ENCODE data around the gene BEST1. TPM values are rescaled to one million over a fixed set of nuclear protein-coding genes. Genes with fewer than 3 reads are reported as not detected.

Gene BEST1
- total RNA-seq, result 1 to 10 TPM in 1 of 2 experiments, under 1 TPM in 1; 0.58 to 1.0 TPM

DNA sequence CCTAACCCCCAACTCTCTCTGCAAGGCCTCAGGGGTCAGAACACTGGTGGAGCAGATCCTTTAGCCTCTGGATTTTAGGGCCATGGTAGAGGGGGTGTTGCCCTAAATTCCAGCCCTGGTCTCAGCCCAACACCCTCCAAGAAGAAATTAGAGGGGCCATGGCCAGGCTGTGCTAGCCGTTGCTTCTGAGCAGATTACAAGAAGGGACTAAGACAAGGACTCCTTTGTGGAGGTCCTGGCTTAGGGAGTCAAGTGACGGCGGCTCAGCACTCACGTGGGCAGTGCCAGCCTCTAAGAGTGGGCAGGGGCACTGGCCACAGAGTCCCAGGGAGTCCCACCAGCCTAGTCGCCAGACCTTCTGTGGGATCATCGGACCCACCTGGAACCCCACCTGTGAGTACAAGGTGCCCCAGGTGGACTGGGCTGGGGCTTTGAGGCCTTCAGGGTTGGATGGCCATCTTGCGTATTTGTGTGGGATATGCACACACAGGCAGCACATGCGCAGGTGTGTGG is at the start of gene BEST1:
Gene BEST1, plus strand, starts transcription at position 317 of the 513 bp plus-strand sequence. CDS start 1,456 bp downstream, outside the sequence.
- no peaks in the 10 kb centered on the region for H3K9me3 Mint-ChIP-seq
- DNase-seq, result no peak
- peaks cover 16% of the 10 kb centered on the region for H3K27me3 Mint-ChIP-seq
- no peak within 1 kb of the TSS for H3K4me3 Mint-ChIP-seq
- no peaks in the 10 kb centered on the region for H3K36me3 Mint-ChIP-seq
- H3K4me1 Mint-ChIP-seq, result peaks cover 4% of the 10 kb centered on the region
- H3K27ac Mint-ChIP-seq, result peak within 1 kb of the TSS; percentile 67

DNA sequence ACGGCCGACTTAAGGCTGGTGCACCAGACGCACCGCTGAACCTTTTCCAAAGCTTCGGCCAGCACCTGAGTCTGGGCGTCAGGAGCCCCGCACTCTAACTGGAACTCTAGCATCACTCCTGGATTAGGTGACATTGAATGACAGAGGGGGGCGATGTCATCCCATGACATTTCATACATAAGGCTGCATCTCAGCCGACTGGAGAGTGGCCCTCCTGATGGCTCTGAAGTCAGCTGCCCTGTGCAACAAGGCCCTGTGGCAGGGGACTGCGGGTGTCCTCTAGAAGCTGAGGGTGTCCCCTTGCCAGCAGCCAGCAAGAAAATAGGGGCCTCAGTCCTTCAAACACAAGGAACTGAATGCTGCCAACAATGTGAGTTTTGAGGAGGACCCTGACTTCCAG is 48.8 kb upstream of the BEST1 start:
- H3K27ac Mint-ChIP-seq, result no peak overlapping the region

DNA sequence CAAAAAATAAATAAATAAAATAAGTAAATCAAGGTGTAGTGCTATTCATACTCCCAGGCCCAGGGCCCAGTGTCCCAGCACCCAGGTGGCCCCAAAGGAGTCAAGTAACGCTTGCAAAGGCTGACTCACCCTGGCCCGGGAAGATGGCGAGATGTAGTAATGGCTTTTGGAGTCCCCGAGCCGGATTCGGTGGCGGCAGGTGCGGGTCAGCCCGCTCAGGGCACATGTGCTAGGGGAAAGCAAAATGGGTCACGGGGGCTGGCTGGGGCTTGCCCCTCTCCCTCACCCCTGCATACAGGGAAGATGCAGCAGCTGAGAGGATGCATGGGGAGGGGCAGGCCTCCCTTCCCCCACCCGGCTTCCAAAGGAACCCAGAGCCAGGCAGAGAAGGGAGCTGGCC is 47.8 kb upstream of the BEST1 start:
- Mint-ChIP-seq H3K36me3 (no peaks in the 10 kb centered on the region), H3K4me3 (no peak overlapping the region), H3K9me3 (no peaks in the 10 kb centered on the region), H3K27ac (no peak overlapping the region), H3K27me3 (no peaks in the 10 kb centered on the region), H3K4me1 (peaks cover 4% of the 10 kb centered on the region)
- no peak for DNase-seq

More for the DNA sequence above, 48.8 kb upstream of the BEST1 start:
- no peak for DNase-seq
- Mint-ChIP-seq H3K36me3 (no peaks in the 10 kb centered on the region), H3K9me3 (no peaks in the 10 kb centered on the region), H3K4me3 (no peak overlapping the region), H3K27me3 (no peaks in the 10 kb centered on the region), H3K4me1 (peaks cover 4% of the 10 kb centered on the region)

DNA sequence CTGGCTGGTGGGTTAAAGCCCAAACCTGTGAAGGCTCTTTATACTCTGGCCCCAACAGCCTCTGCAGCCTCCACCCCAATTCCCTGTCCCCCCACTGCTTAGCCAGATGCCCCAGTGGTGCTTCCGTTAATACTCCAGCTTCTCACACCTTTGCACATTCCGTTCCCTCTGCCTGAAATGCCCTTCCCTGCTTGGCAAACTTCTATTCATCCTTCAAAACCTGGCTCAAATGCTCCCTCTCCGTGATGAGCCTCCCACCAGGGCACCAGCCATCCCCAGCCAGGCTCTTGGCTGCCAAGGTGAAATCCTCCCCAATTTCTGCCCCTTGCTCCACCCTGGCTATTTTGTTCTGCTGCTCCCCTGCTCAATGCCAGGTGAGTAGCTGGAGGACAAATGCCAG is 46.3 kb upstream of the BEST1 start:
- Mint-ChIP-seq H3K36me3 (no peaks in the 10 kb centered on the region), H3K4me3 (no peak overlapping the region), H3K27ac (no peak overlapping the region), H3K4me1 (peaks cover 4% of the 10 kb centered on the region), H3K9me3 (no peaks in the 10 kb centered on the region), H3K27me3 (no peaks in the 10 kb centered on the region)
- DNase-seq, result no peak

DNA sequence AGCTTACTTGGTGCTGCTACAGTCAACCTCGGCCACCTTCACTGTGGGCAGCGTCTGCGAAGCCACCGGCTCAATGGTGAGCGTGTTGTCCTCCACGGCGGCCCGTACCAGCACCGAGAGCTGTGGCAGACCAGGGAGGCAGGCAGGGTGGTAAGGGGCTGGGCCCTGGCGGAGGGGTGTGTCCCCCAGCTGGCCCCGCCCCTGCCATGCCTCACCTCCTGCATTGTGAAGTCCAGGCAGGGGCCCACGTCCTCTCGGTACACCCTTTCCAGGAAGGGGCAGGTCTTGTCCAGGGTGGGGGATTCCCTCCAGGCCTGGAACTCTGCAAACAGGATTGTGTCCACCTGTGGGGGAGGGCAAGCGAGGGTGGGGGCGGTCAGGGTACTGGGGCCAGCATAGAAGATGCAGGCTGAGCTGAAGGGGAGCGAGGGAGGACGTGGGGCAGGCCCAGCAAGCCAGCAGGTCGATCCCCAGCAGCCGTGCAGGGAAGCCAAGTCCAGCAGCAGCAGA is 45.6 kb upstream of the BEST1 start:
- H3K27me3 Mint-ChIP-seq, result no peaks in the 10 kb centered on the region
- H3K36me3 Mint-ChIP-seq, result no peaks in the 10 kb centered on the region
- no peak overlapping the region for H3K4me3 Mint-ChIP-seq
- H3K4me1 Mint-ChIP-seq, result no peaks in the 10 kb centered on the region
- H3K27ac Mint-ChIP-seq, result no peak overlapping the region
- peak; percentile 19 for DNase-seq
- no peaks in the 10 kb centered on the region for H3K9me3 Mint-ChIP-seq

DNA sequence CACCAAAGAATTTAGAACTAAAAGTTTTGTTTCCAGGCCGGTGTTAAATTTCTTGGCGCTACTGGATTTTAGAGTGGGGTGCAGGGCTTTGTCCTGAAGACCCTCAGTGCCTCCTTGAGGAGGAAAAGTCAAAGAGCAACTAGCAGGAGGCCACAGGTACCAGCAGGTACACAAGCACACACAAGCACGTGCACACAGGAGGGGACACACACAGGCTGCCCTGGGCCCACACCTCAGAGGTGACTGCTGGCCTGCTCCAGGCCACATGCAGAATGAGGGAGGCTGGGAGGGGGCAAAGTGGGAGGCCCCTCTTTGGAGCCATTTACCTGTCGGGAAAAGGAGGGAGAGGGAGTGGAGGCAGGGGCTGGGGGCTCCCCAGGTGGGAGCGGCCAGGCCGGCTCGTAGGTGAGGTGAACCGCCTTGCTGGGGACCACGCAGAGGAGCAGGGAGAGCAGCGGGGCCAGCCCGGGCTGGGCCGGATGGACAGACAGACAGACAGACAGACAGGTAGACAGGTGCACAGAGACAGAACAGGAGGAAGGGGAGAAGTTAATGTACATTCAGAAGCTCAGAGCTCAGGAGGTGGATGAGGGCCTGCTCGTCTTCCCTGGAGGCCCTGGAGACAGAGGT is 45.0 kb upstream of the BEST1 start:
- no peak for DNase-seq
- Mint-ChIP-seq H3K27me3 (no peaks in the 10 kb centered on the region), H3K9me3 (no peaks in the 10 kb centered on the region), H3K27ac (no peak overlapping the region), H3K4me1 (no peaks in the 10 kb centered on the region), H3K36me3 (no peaks in the 10 kb centered on the region), H3K4me3 (no peak overlapping the region)

DNA sequence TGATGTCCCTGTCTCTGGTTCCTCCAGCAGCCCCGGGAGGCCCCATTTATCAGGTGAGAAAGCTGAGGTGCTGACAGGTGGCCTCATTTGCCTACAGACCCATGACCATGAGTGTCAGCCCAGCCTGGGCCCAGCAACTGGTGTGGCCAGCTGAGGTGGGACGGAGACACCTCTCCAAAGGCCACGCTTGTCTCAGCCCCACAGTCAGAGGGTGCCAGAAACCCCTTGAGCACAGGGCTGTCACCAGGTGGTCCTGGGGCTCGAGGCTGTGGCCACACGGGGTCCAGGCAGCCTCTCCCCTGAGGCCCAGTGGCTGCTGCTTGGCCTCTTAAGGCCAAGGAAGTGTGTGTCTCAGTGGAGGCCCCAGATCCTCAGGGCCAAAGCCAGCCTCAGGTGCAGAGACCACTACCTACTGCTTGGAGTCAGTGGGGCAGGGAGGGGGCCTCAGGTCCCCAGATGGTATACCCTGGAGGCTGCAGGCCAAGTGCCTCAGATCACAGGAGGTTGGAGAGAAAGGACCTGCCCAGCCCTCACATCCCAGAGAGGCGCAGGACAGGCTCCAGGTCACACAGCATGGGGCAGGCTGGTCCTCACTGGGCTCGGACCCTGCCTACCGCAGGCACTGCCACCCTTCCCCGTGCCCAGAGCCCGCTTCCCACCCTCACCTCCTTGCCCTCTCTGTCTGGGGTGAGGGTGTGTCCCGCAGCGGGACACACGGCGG is 44.2 kb upstream of the BEST1 start:
- Mint-ChIP-seq H3K27ac (no peak overlapping the region), H3K9me3 (no peaks in the 10 kb centered on the region)

DNA sequence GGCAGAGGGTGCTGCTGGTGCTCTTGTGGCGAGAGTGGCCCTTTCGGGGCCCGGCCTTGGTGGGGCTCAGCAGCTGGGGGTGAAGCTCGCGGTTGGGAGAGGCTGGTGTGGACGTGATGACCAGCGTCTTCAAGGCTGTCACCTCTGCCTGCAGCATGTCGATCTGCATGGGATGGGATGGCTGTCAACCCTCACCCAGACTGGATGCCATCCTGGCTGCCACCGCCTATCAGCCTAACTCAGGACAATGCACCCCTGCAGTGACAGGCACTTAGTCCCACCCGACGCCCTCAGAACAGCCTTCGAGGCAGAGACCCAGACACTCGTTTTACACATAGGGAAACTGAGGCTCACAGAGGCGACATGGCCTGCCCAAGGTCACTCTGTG is 43.6 kb upstream of the BEST1 start:
- Mint-ChIP-seq H3K4me3 (no peak overlapping the region), H3K27ac (no peak overlapping the region), H3K4me1 (no peaks in the 10 kb centered on the region), H3K36me3 (no peaks in the 10 kb centered on the region), H3K9me3 (no peaks in the 10 kb centered on the region), H3K27me3 (no peaks in the 10 kb centered on the region)
- no peak for DNase-seq

More for the DNA sequence above, 44.2 kb upstream of the BEST1 start:
- Mint-ChIP-seq H3K4me3 (no peak overlapping the region), H3K4me1 (no peaks in the 10 kb centered on the region), H3K27me3 (no peaks in the 10 kb centered on the region), H3K36me3 (no peaks in the 10 kb centered on the region)
- DNase-seq, result no peak

DNA sequence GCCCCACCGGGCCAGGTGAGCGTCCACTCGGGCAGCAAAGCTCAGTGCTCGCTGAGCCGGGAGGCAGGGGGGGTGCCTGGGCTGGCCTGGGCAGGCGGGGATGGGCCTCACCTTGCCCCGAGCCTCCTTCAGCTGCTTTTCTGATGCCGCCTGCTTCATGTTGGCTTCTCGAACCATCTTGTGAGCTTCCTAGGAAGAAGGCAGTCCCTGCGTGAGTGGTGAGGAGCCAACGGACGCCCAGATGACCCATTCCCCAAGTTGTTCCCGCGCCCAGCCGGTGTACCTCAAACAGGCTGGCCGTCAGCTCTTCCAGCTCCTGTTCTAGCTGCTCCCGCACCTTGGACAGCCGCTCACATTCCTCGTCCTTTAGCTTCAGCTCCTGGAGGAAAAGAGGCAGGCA is 42.9 kb upstream of the BEST1 start:
- Mint-ChIP-seq H3K36me3 (no peaks in the 10 kb centered on the region), H3K9me3 (no peaks in the 10 kb centered on the region), H3K4me3 (no peak overlapping the region), H3K4me1 (no peaks in the 10 kb centered on the region), H3K27ac (no peak overlapping the region), H3K27me3 (no peaks in the 10 kb centered on the region)
- DNase-seq, result no peak

DNA sequence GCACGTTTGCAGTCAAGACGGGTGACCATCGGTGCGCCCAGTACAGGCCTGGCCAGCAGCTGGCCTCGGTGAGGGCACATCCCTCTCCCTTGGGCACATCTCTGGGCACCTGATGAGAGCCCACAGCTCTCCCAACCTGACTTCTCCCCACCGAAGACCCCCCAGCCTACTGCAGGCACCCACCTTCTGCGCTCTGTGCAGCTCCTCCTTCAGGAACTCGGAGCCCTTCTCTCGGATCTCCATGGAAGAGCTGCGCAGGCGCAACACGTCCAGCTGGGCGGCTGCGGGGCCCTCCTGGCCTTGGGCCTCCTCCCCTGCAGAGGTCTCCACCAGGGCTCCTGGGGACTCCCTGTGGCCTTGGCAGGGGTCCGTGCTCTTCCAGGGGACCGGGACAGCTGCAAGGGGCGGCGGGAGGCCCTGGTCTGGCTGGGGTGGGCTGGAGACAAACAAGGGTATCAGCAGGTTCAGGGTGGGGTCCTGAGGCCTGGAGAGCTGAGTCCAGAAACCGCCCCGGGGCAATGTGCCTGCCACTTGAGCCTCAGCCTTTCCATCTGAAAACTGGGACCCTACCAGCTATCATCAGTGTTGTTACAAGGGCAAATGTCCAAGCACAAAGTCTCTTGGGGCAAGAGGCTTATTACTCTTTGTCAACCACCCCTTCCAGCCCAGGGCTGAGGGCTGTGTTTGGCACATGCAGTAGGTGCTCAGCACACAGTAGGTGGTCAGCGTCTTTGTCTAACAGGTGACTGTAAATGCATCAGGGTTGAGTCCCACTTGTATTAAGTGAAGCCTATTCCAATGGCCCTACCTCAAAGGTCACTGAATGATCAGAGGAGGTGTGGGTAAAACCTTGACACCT is 42.1 kb upstream of the BEST1 start:
- no peak overlapping the region for H3K27ac Mint-ChIP-seq
- no peaks in the 10 kb centered on the region for H3K36me3 Mint-ChIP-seq
- H3K27me3 Mint-ChIP-seq, result no peaks in the 10 kb centered on the region
- DNase-seq, result no peak
- no peak overlapping the region for H3K4me3 Mint-ChIP-seq
- no peaks in the 10 kb centered on the region for H3K4me1 Mint-ChIP-seq
- H3K9me3 Mint-ChIP-seq, result no peaks in the 10 kb centered on the region

DNA sequence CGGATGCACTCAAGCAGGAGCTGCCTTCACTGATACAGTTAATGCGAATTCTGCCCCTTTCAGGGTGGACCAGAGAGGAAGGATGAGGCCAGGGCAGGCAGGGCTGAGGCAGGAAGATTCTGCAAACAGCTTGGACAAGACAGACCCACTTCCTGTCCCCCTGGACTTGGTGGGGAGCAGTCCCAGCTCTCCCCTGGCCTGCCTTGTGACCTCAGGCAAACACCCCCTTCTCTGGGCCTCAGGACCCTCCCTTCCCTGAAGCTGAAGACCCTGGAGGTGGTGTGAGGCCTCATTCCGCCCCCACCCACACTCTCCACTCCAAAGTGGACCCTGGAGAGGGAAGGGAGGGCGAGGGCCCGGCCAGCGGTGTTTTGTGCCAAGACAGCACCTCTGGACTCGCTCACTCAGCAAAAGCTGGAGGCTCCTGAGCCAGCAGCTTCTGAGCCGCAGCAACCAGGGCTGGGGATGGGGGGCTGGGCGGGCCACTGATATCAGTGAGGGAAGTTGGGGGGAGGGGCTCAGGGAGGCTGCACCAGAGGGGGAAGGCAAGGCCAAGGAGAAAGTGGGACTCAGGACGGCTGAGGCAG is 41.3 kb upstream of the BEST1 start:
- Mint-ChIP-seq H3K4me1 (no peaks in the 10 kb centered on the region), H3K9me3 (no peaks in the 10 kb centered on the region), H3K27me3 (peaks cover 3% of the 10 kb centered on the region), H3K27ac (no peak overlapping the region), H3K4me3 (no peak overlapping the region), H3K36me3 (no peaks in the 10 kb centered on the region)
- no peak for DNase-seq

DNA sequence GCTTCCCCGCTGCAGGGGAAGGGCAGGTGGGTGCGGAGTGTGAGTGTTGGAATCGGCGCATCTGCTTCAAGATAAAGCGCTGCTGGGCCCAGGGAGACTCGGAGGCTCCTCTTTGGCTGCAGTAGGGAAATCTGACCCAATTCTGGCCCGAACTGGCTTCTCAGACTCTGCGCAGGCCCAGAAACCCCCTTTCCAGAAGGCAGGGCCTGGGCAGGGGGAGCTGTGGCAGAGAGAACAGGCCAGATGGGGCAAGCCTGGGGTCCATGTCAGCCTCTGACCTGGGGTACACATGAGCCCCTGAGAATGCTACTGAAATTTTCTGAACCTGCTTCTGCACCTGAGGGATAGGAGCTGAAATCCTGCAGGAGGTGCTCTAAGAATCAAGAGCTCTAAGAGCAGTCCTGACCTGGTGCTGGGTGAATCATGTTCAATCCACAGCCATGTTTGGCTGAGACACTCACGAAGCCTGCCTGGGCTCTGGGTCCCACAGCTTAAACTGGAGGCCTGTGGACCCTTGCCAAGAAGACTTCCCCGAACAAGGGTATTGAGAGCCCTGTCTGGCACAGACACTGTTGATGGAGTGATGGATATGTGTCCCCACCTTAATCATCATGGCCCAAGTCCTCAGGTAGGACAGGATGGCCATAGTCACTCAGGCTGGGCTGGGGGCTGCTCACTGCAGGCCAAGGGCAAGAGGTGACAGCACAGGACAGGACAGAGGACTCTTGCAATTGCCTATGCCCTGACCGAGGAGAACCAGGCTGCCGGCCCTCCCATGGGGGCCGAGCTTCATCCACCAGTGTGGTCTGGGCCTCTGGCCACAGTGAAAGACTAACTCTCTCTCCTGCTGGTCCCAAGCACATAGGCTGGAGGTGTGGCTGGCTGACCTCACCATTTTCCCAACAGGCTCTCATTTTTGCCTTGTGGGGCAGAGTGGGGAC is 39.7 kb upstream of the BEST1 start:
- Mint-ChIP-seq H3K9me3 (no peaks in the 10 kb centered on the region), H3K4me1 (no peaks in the 10 kb centered on the region), H3K36me3 (no peaks in the 10 kb centered on the region), H3K27me3 (peaks cover 18% of the 10 kb centered on the region), H3K4me3 (no peak overlapping the region), H3K27ac (no peak overlapping the region)
- no peak for DNase-seq

DNA sequence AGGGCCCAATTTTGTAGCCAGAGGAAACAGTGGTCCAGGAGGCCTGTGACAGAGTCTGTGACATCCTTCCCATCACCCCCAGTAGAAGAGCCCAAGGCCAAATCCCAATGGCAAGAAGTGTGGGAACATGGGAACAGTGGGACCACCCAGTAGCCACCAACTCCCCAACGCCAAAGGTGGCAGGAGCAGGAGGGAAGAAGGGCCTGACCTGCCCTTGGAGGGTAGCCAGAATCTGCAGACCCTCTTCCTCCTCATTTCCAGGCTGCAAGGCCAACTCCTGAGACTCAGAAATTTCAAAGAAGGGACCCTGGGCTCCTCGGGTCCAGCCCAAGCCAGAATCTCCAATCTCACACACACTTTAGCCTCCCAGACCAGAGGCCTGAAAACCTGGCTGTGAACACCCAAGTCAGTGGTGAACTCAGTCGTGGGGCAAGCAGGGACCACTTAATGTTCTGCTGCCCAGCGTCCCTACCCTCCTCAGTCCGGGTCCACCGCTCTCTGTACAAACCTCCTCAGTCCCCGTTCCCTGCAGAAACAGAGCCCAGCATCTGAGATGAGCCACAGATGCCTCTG is 38.9 kb upstream of the BEST1 start:
- no peaks in the 10 kb centered on the region for H3K36me3 Mint-ChIP-seq
- H3K4me1 Mint-ChIP-seq, result no peaks in the 10 kb centered on the region
- peaks cover 26% of the 10 kb centered on the region for H3K27me3 Mint-ChIP-seq
- no peaks in the 10 kb centered on the region for H3K9me3 Mint-ChIP-seq
- no peak overlapping the region for H3K4me3 Mint-ChIP-seq
- no peak overlapping the region for H3K27ac Mint-ChIP-seq
- no peak for DNase-seq
